ENCODE results near the gene PDZD2. TPM values are rescaled to one million over a fixed set of nuclear protein-coding genes. Genes with fewer than 3 reads are reported as not detected.
A peak's percentile ranks its signal among the peaks of the same experiment; 100 is the strongest.
"Not testable (repeated sequence)": the region's sequence is repeated elsewhere in the genome, so short reads cannot be mapped to it uniquely, and the experiment has no call there.

Gene PDZD2
- total RNA-seq, 1 donor from 2014 or later: 14.7 TPM

- DNase-seq (ENCODE audit: low spot score in 2 of 2) (no peak), FAIRE-seq (no peak)
These were observed 305.9 kb downstream of the PDZD2 start for GRCh38 chr5:31944684-31945445.

GRCh38 chr5:31948006-31948405 is 309.1 kb downstream of the PDZD2 start:
- DNase-seq (ENCODE audit: low spot score in 2 of 2): no peak
- no peak for FAIRE-seq

GRCh38 chr5:31952067-31952466 is 313.1 kb downstream of the PDZD2 start:
- FAIRE-seq (no peak), DNase-seq (ENCODE audit: low spot score in 2 of 2) (no peak)

GRCh38 chr5:31954091-31954490 is 315.2 kb downstream of the PDZD2 start:
- DNase-seq (ENCODE audit: low spot score in 2 of 2) (no peak), FAIRE-seq (no peak)

GRCh38 chr5:31957151-31957550 is 318.2 kb downstream of the PDZD2 start:
- FAIRE-seq (no peak), DNase-seq (ENCODE audit: low spot score in 2 of 2) (no peak)

GRCh38 chr5:31962351-31962751 is 323.4 kb downstream of the PDZD2 start:
- FAIRE-seq (no peak), DNase-seq (ENCODE audit: low spot score in 2 of 2) (no peak)

GRCh38 chr5:31962871-31963307 is 324.0 kb downstream of the PDZD2 start:
- peak in 1 of 2 donors; percentile 37 for DNase-seq (ENCODE audit: low spot score in 2 of 2)
- no peak for FAIRE-seq

GRCh38 chr5:31963358-31964006 is 324.6 kb downstream of the PDZD2 start:
- no peak for FAIRE-seq
- DNase-seq (ENCODE audit: low spot score in 2 of 2): peak in 1 of 2 donors; percentile 19

- no peak for FAIRE-seq
- DNase-seq (ENCODE audit: low spot score in 2 of 2): no peak
These were observed 325.1 kb downstream of the PDZD2 start for GRCh38 chr5:31964007-31964360.

GRCh38 chr5:31965227-31965626 is 326.3 kb downstream of the PDZD2 start:
- FAIRE-seq (no peak), DNase-seq (ENCODE audit: low spot score in 2 of 2) (no peak)

- FAIRE-seq (no peak), DNase-seq (ENCODE audit: low spot score in 2 of 2) (no peak)
These were observed 328.0 kb downstream of the PDZD2 start for GRCh38 chr5:31966936-31967335.

- no peak for DNase-seq (ENCODE audit: low spot score in 2 of 2)
- FAIRE-seq: no peak
These were observed 328.5 kb downstream of the PDZD2 start for GRCh38 chr5:31967461-31967860.

GRCh38 chr5:31972558-31972957 is 333.6 kb downstream of the PDZD2 start:
- DNase-seq (ENCODE audit: low spot score in 2 of 2): no peak
- FAIRE-seq: no peak

- FAIRE-seq: not testable (repeated sequence)
These were observed 336.3 kb downstream of the PDZD2 start for GRCh38 chr5:31975189-31975612.

GRCh38 chr5:31976169-31976568 is 337.2 kb downstream of the PDZD2 start:
- no peak for DNase-seq (ENCODE audit: low spot score in 2 of 2)
- no peak for FAIRE-seq

More at GRCh38 chr5:31975189-31975612, 336.3 kb downstream of the PDZD2 start:
- DNase-seq (ENCODE audit: low spot score in 2 of 2): not testable (repeated sequence)

- FAIRE-seq (no peak), DNase-seq (ENCODE audit: low spot score in 2 of 2) (no peak)
These were observed 342.5 kb downstream of the PDZD2 start for GRCh38 chr5:31981361-31981945.

- DNase-seq (ENCODE audit: low spot score in 2 of 2) (no peak), FAIRE-seq (no peak)
These were observed 343.1 kb downstream of the PDZD2 start for GRCh38 chr5:31982027-31982426.

- FAIRE-seq (no peak), DNase-seq (ENCODE audit: low spot score in 2 of 2) (no peak)
These were observed 343.7 kb downstream of the PDZD2 start for GRCh38 chr5:31982621-31983020.

- FAIRE-seq (no peak), DNase-seq (ENCODE audit: low spot score in 2 of 2) (no peak)
These were observed 344.9 kb downstream of the PDZD2 start for GRCh38 chr5:31983851-31984250.

GRCh38 chr5:31984691-31985090 is 345.8 kb downstream of the PDZD2 start:
- DNase-seq (ENCODE audit: low spot score in 2 of 2) (no peak), FAIRE-seq (no peak)

GRCh38 chr5:31986101-31986500 is 347.2 kb downstream of the PDZD2 start:
- DNase-seq (ENCODE audit: low spot score in 2 of 2) (no peak), FAIRE-seq (no peak)

All from frontal cortex (tissue), 4 donors.